Gastrocnemius medialis (tissue), 4 donors: ENCODE results near the gene ZNF574.

ENCODE experiments used
- CTCF ChIP-seq, 5 experiments: fragments of 450-650 bp in 3 of 5; fragments of 200-600 bp in 2 of 5; sonication (generic) in 2 of 5; IDR thresholded peaks in 4 of 5; conservative IDR thresholded peaks in 1 of 5; 1 replicate in 4 of 5; 2 replicates in 1 of 5; pipeline ENCODE4 v1.5.1; 2016 to 2019; ENCODE audit warnings: antibody characterized with exemption in 5 of 5, mild to moderate bottlenecking in 3 of 5, moderate library complexity in 3 of 5
- POLR2A ChIP-seq, 2 donors: fragments of 450-650 bp; IDR thresholded peaks; one replicate each; pipeline ENCODE4 v1.6.1; 2017; ENCODE audit warnings: antibody characterized with exemption in 2 of 2, mild to moderate bottlenecking in 2 of 2, moderate library complexity in 2 of 2

GRCh38 chr19:42057846-42058245 lies 18.1 kb upstream of the ZNF574 start:
- no peak for TF ChIP-seq CTCF (IDR thresholded peaks at IDR 0.05 in 4 of 5, conservative IDR thresholded peaks at IDR 0.05 in 1 of 5)
- no peak for TF ChIP-seq POLR2A (IDR thresholded peaks at IDR 0.05)
